NOMO-1 (cell line): ENCODE data around the gene METAP1D.
"Not testable (repeated sequence)": the region's sequence is repeated elsewhere in the genome, so short reads cannot be mapped to it uniquely, and the experiment has no call there.

Source experiments
- DNase-seq, 2 experiments: peaks; one replicate each; lab custom pipeline; 2025; ENCODE audit not compliant: unreplicated experiment in 2 of 2; lab: John Stamatoyannopoulos, UW

Gene METAP1D

GRCh38 chr2:171999604-172000469 is at the start of gene METAP1D:
TSS of gene METAP1D (plus strand) at chr2:171999953. CDS start at chr2:171999970, 17 bp downstream.
- DNase-seq = peak; percentile 82 to 94

DNA sequence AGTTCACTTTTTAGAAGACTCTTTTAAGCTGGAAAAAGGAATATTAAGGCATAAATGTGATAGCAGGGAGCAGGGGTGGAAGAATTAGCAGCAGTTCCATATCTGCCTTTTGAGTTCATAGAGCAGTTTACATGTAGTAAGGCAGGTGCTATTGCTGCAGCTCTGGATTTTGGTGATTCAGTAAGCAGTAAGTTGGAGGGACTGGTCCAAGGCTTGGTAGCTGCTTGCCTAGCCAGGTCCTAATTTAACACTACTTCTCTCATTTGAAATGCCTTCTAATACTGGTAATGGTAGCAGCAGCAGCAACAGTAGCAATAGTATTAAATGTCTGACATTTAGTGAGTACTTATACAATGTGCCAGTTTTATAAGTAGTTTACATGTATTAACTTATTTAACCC is 47.5 kb upstream of the METAP1D start:
- no peak for DNase-seq

- DNase-seq = no peak
Measured at GRCh38 chr2:171952748-171953147, 47.0 kb upstream of the METAP1D start.

DNA sequence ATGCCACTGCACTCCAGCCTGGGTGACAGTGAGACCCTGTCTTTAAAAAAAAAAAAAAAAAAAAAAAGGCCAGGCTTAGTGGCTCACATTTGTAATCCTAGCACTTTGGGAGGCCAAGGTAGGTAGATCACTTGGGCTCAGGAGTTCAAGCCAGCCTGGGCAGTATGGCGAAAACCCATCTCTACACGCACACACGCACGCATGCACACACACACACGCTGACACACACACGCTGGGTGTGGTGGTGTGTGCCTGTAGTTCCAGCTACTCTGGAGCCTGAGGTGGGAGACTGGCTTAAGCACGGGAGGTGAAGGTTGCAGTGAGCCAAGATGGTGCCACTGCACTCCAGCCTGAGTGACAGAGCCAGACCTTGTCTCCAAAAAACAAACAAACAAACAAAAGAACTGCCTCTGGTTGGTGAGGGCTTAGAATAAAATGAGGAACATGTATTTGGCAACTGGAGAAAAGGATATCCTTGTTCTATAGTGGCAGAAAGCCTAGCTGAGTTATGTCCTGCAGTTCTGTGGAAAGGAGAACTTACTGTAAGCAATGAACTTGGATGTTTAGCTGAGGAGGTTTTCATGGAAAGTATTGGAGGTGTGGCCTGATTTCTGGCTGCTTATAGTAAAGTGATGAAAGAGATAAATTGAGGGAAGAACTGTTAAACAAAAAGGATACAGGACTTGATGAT is 43.5 kb upstream of the METAP1D start:
- DNase-seq = peak; percentile 64 to 93

- peak; percentile 56 to 60 for DNase-seq
Measured at GRCh38 chr2:171957061-171957460, 42.7 kb upstream of the METAP1D start.

- peak; percentile 46 to 93 for DNase-seq
Measured at GRCh38 chr2:171958475-171958874, 41.3 kb upstream of the METAP1D start.

DNA sequence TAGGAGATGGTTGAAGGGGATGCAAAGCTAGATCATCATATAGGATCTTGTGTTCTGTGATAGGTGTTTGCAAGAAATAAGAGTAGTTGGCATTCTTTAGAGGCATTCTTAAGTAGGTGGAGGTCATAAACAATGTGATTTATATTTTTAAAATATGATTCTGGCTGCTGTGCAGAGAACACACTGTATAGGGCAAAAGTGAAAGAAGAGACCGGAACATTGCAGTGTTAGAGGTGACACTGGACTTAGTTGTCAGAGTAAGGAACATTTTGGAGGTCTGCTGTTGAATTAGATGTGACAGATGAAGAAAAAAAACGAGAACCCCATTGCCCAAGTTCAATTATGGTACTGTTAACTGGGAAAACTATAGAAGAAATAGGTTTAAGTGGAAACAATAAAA is 39.8 kb upstream of the METAP1D start:
- no peak for DNase-seq

GRCh38 chr2:171960570-171960969 is 39.2 kb upstream of the METAP1D start:
- no peak for DNase-seq

- no peak for DNase-seq
Measured at GRCh38 chr2:171963198-171963597, 36.6 kb upstream of the METAP1D start.

DNA sequence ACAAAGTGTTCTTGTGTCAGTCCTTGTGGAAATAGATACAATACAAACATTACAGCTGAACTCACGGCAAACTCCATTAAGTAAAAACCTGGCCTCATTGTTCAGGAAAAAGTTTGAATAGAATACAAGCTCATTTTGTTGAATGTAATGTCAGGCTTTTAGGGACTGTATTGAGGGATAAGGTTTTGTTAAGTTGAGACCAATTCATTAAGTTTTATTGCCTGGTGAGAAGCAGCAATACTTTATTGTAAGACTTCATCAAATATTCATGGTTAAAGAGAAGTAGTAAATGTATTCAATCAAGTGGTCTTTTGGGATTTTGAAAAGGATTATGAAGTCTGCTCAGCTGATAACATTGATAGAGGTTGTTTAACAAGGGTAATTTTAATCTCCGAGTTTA is 35.4 kb upstream of the METAP1D start:
- DNase-seq = no peak

DNA sequence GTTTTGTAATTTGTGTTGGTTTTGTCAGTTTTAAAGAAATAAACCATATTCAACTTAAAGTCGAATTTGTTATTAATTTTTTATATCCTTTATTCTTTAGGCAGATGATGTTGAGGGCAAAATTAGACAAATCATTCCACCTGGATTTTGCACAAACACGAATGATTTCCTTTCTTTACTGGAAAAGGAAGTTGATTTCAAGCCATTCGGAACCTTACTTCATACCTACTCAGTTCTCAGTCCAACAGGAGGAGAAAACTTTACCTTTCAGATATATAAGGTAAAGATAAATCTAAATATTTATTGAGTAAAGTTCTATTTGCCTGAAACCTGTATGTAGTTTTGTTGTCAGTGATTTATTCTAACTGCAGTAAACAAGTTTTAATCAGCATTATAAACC is 34.5 kb upstream of the METAP1D start:
- DNase-seq = no peak

DNA sequence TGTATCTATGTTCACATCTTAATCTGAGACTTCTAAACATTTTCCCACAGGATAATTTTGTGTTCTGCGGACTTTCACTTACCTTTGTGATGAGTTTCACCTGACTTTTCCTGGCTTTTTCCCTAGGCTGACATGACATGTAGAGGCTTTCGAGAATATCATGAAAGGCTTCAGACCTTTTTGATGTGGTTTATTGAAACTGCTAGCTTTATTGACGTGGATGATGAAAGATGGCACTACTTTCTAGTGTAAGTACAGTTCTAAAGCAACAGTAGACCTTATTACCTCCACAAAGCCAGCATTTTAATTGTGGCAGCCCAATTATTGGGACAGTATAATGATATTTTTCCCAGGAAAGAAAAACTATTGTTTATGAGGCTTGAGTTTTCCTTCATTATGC is 34.1 kb upstream of the METAP1D start:
- no peak for DNase-seq

- DNase-seq = no peak
Measured at GRCh38 chr2:171966235-171966634, 33.5 kb upstream of the METAP1D start.

- no peak for DNase-seq
Measured at GRCh38 chr2:171966688-171967087, 33.1 kb upstream of the METAP1D start.

- no peak for DNase-seq
Measured at GRCh38 chr2:171968509-171968908, 31.2 kb upstream of the METAP1D start.

DNA sequence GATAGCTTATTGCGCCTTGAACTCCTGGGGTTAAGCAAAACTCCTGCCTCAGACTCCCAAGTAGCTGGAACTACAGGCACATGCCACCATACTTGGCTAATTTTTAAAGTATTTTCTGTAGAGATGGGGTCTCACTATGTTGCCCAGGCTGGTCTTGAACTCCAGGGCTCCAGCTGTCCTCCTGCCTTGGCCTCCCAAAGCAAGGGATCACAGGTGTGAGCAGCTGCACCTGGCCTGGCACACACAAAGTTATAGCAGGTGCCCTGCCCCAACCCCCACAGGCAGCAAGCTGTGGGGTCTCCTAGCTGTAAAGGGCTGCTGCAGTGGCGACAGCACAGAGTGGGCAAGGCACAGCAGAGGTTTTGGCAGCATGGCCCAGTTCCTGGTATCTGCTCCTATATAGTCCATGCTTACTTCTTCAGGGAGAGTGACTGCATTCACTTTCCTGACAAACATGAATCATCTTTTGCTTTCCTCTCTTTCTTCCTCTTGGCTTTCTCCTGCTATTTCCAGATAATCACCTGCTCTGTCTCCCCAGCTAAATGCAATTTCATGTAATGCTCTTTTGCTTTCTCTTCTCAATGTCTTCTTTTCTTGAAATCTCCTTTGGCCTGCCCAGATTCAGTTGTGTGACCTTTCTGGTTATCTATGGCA is 27.3 kb upstream of the METAP1D start:
- no peak for DNase-seq

DNA sequence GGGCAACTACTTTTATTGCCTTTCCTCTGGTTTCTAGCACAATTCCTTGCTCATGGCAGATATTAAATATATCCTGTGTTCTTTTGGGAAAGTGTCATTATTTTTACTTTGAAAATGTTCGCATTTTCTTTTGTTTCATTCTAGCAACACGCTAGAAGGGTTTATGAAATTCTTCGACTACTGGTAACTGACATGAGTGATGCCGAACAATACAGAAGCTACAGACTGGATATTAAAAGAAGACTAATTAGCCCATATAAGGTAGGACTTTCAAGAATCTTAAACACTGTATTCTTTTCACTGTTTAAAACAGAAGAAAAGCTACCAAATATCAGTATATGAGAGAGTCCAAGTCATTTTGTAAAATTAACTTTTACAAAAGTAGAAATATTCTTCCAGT is 20.6 kb upstream of the METAP1D start:
- no peak for DNase-seq

DNA sequence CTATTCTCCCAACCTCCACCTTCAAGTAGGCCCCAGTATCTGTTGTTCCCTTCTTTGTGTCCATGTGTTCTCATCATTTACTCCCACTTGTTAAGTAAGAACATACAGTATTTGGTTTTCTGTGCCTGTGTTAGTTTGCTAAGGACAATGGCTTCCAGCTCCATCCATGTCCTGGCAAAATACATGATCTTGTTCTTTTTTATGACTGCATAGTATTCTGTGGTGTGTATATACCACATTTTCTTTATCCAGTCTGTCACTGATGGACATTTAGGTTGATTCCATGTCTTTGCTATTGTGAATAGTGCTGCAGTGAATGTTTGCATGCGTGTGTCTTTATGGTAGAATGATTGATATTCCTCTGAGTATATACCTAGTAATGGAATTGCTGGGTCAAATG is 15.8 kb upstream of the METAP1D start:
- DNase-seq = not testable (repeated sequence)

GRCh38 chr2:171985076-171985475 is 14.7 kb upstream of the METAP1D start:
- DNase-seq = no peak

GRCh38 chr2:171986778-171987177 is 13.0 kb upstream of the METAP1D start:
- DNase-seq = no peak

DNA sequence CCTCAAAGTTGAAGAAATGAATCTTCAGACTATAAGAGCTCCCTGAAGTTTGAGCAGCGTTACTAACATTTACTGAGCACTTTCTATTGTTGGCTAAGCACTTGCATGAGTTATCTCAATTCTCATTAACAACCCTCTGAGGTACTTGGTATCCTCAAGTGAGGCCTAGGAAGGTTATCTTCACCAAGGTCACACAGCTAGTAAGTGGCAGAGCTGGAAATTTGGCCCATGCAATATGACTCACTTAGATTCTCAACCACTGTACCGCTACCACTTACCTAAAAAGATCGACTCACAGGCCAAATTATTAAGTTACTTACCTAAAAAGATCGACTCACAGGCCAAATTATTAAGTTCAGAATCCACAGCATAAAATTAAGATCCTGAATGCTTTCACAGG is 8.7 kb upstream of the METAP1D start:
- no peak for DNase-seq

DNA sequence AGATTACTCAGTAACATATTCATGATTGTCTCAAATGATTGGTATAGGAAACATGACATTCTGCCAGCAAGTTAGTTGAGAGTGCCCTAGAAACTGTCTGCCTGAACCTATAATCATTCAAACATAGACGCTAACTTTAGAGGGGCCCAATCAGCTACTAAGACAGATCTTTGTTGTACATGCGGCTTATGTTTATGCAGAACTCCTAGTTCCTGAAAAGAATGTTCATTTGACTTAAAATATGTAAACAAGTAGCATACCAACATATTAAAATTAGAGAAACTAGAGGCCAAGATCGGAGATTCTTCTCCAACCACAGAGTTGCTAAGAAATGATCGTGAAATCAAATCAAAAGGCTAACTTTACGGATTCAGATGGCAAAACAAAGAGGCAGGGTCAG is 4.2 kb upstream of the METAP1D start:
- no peak for DNase-seq
